IMR-90 (cell line): ENCODE data around the gene MSI1. TPM values are rescaled to one million over a fixed set of nuclear protein-coding genes. Genes with fewer than 3 reads are reported as not detected.

Source experiments
- ATAC-seq: fragments of 200-7000 bp; cut with Tn5 transposase; 2 replicates; pipeline ENCODE4 v1.9.1; 2020; ENCODE audit warnings: low read depth, mild to moderate bottlenecking, moderate library complexity
- BruUV-seq: library from RNA; stranded (reverse); fragments of 400-500 nt; replicated peaks from 2 replicates; lab custom pipeline; 2021; lab: Mats Ljungman, UMichigan
- CTCF ChIA-PET: fragments of 300-600 bp; formaldehyde crosslinking; extraction: SDS; loops from one replicate; lab custom pipeline; 2021; ENCODE audit warnings: antibody characterized with exemption; lab: Yijun Ruan, JAX
- POLR2A ChIA-PET: fragments of 300-600 bp; sonication (Branson Sonifier 250); formaldehyde crosslinking; loops from one replicate; lab custom pipeline; 2022; ENCODE audit warnings: antibody characterized with exemption; ENCODE audit not compliant: unreplicated experiment; lab: Charles Lee
- DNase-seq: peaks from one replicate; pipeline ENCODE4 v3.0.0; 2013
- H2AFZ ChIP-seq: replicated peaks from 2 replicates; pipeline ENCODE3; 2013; ENCODE audit warnings: low read length, mild to moderate bottlenecking; ENCODE audit not compliant: poor library complexity
- H2AK5ac ChIP-seq: 2 replicates; pipeline ENCODE4 v1.6.1; 2013; ENCODE audit warnings: low read depth, low read length, inconsistent platforms
- H2AK9ac ChIP-seq: replicated peaks from 2 replicates; pipeline ENCODE3; 2013; ENCODE audit warnings: mild to moderate bottlenecking, low read depth, low read length, moderate library complexity; ENCODE audit not compliant: poor library complexity
- H2BK120ac ChIP-seq: 2 replicates; pipeline ENCODE4 v1.6.1; 2013; ENCODE audit warnings: low read depth, low read length, inconsistent platforms
- H2BK15ac ChIP-seq: 3 replicates; pipeline ENCODE4 v1.6.1; 2013; ENCODE audit warnings: low read depth, low read length, inconsistent platforms
- H2BK20ac ChIP-seq: 2 replicates; pipeline ENCODE4 v1.6.1; 2013; ENCODE audit warnings: low read depth, mild to moderate bottlenecking, inconsistent platforms, low read length, moderate library complexity
- H2BK5ac ChIP-seq: 2 replicates; pipeline ENCODE4 v1.6.1; 2013; ENCODE audit warnings: mild to moderate bottlenecking, low read depth, low read length, inconsistent platforms; ENCODE audit not compliant: poor library complexity, severe bottlenecking
- H3K14ac ChIP-seq: replicated peaks from 2 replicates; pipeline ENCODE4 v1.6.1; 2013; ENCODE audit warnings: low read depth, low read length, inconsistent platforms
- H3K18ac ChIP-seq: 2 replicates; pipeline ENCODE4 v1.6.1; 2013; ENCODE audit warnings: low read depth, low read length, control low read depth
- H3K23ac ChIP-seq: 2 replicates; pipeline ENCODE4 v1.6.1; 2013; ENCODE audit warnings: low read depth, low read length, inconsistent platforms
- H3K27ac ChIP-seq: 2 replicates; pipeline ENCODE4 v1.5.1; 2013; ENCODE audit warnings: mild to moderate bottlenecking, control low read depth, low read length; ENCODE audit not compliant: insufficient read depth
- H3K27me3 ChIP-seq: 2 replicates; pipeline ENCODE4 v1.6.1; 2013; ENCODE audit warnings: low read length; ENCODE audit not compliant: control insufficient read depth, insufficient read depth
- H3K36me3 ChIP-seq: 2 replicates; pipeline ENCODE4 v1.6.1; 2013; ENCODE audit warnings: low read length, mixed read lengths; ENCODE audit not compliant: control insufficient read depth, insufficient read depth
- H3K4ac ChIP-seq: 2 replicates; pipeline ENCODE4 v1.6.1; 2013; ENCODE audit warnings: low read depth, low read length, inconsistent platforms
- H3K4me1 ChIP-seq: 2 replicates; pipeline ENCODE4 v1.6.1; 2013; ENCODE audit warnings: low read length, mixed read lengths; ENCODE audit not compliant: control insufficient read depth, insufficient read depth
- H3K4me2 ChIP-seq: 2 replicates; pipeline ENCODE4 v1.6.1; 2013; ENCODE audit warnings: low read depth, mild to moderate bottlenecking, control low read depth, low read length, moderate library complexity
- H3K4me3 ChIP-seq: 2 replicates; pipeline ENCODE4 v1.5.1; 2013; ENCODE audit warnings: low read depth, mild to moderate bottlenecking, control low read depth, low read length, moderate library complexity; ENCODE audit not compliant: insufficient read depth
- H3K56ac ChIP-seq: 2 replicates; pipeline ENCODE4 v1.6.1; 2013; ENCODE audit warnings: low read length, inconsistent platforms; ENCODE audit not compliant: insufficient read depth; ENCODE audit errors: extremely low read depth
- H3K79me1 ChIP-seq, 2 experiments: 2 replicates each; pipeline ENCODE4 v1.6.1; 2013; ENCODE audit warnings: low read length in 2 of 2, inconsistent platforms in 1 of 2, low read depth in 1 of 2
- H3K9ac ChIP-seq: 2 replicates; pipeline ENCODE4 v1.6.1; 2013; ENCODE audit warnings: low read depth, low read length, control low read depth
- H3K9me1 ChIP-seq: 2 replicates; pipeline ENCODE4 v1.6.1; 2013; ENCODE audit warnings: low read length, inconsistent platforms; ENCODE audit not compliant: insufficient read depth
- H3K9me3 ChIP-seq: 2 replicates; pipeline ENCODE4 v1.6.1; 2013; ENCODE audit warnings: low read length; ENCODE audit not compliant: control insufficient read depth, insufficient read depth
- H4K20me1 ChIP-seq: 2 replicates; pipeline ENCODE4 v1.6.1; 2013; ENCODE audit warnings: low read length, inconsistent platforms; ENCODE audit not compliant: insufficient read depth
- H4K5ac ChIP-seq: 2 replicates; pipeline ENCODE4 v1.6.1; 2013; ENCODE audit warnings: mild to moderate bottlenecking, low read depth, low read length, control low read depth
- H4K8ac ChIP-seq, 2 experiments: 2 replicates each; pipeline ENCODE4 v1.6.1; 2013; ENCODE audit warnings: low read depth in 2 of 2, low read length in 2 of 2, control low read depth in 1 of 2, inconsistent platforms in 1 of 2
- H4K91ac ChIP-seq: 2 replicates; pipeline ENCODE4 v1.6.1; 2013; ENCODE audit warnings: low read depth, low read length, inconsistent platforms; ENCODE audit not compliant: insufficient read depth
- CTCF ChIP-seq: conservative IDR thresholded peaks from 2 replicates; pipeline ENCODE4 v1.5.1; 2012; ENCODE audit warnings: mild to moderate bottlenecking, low read depth, low read length, improper control_type of control experiment
- NFE2L2 ChIP-seq: fragments of 150-350 bp; IDR thresholded peaks from 2 replicates; pipeline ENCODE4 v1.6.1; 2016; ENCODE audit warnings: low read depth, mild to moderate bottlenecking, low read length
- WGBS, 2 experiments: methylation state at CpG; one replicate each; pipeline versions ENCODE4 v1.1.5 to v1.1.7; 2013; ENCODE audit warnings: missing lambda C conversion rate in 2 of 2; ENCODE audit not compliant: insufficient read length in 1 of 2; ENCODE audit errors: extremely low coverage in 2 of 2; 5-methylcytosine and 5-hydroxymethylcytosine counted together
- dilution Hi-C: fragments of 300-500 bp; cut with HindIII; formaldehyde crosslinking; loops from one replicate; pipeline ENCODE4 v1.14.3; 2018; ENCODE audit warnings: low sequenced_read_pairs; ENCODE audit not compliant: unreplicated experiment
- in situ Hi-C: fragments of 300-500 bp; cut with MboI; formaldehyde crosslinking; loops from 3 replicates; pipeline ENCODE4 v1.14.3; 2019; ENCODE audit warnings: low sequenced_read_pairs, inconsistent platforms, mixed read lengths
- intact Hi-C: fragments of 100-400 bp; cut with micrococcal nuclease; formaldehyde crosslinking; loops from 2 replicates; pipeline ENCODE4 v1.10.0; 2022
- polyA plus RNA-seq, 3 experiments: library from polyadenylated mRNA; depleted of rRNA; stranded (reverse); fragments of >200 nt; gene quantifications; 2 replicates each; pipeline ENCODE4 v1.2.3, GENCODE V29; 2012; ENCODE audit warnings: low replicate concordance in 1 of 3
- total RNA-seq: library from RNA; depleted of rRNA; stranded (reverse); fragments of >200 nt; gene quantifications from 2 replicates; pipeline ENCODE4 v1.2.3, GENCODE V29; 2012

Gene MSI1
- total and polyA plus RNA-seq, 2 of the 4 experiments (the other 2 are of a cell fraction): not detected

DNA sequence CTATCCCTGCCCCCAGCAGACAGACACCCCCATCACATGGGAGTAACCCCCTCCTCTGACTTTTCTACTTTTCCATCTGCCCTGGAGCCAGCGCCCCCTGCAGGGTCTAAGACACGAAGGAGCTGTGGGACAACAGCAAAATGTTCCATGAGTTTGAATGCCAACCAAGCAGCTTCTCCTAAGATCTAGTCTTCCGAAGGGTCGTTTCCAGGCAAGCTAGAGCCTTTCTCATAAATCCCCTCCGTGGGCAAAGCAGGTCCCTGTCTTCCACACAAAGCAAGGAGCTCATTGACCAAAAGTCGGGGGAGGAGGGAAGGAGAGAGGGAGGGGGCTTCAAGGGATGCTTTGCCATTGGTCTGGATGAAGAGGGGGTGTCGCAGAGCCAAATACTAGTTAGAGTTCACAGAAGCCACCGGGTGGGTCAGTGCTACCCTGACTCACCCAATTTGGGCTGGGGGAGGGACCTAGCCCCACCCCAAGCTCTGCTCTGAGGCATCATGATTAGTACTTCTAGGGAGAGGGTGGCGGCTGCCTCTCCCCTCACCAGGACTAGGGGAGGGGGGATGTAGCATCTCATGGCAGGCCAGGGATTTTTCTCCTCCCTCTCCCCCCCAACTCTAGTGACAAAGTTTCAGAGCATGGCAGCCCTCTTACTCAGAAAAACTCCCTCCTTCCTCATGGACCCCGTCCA is 1.6 kb downstream of the MSI1 start:
- ChIA-PET POLR2A (interaction anchor here (0.6 kb wide), 1 partner anchor 139 kb away, joined by 3 read pairs; no protein-coding TSS in a partner anchor), CTCF (interaction anchor here (0.7 kb wide), 1 partner anchor 10 kb away, joined by 3 read pairs; no protein-coding TSS in a partner anchor)
- H3K9ac ChIP-seq: no peak overlapping the region
- no peak overlapping the region for H2BK120ac ChIP-seq
- H2AK5ac ChIP-seq: no peak overlapping the region
- no peak overlapping the region for H3K56ac ChIP-seq
- no peak overlapping the region for H4K5ac ChIP-seq
- H3K14ac ChIP-seq: no peak overlapping the region
- dilution Hi-C loops (no loop called here), intact Hi-C loops (no loop called here), in situ Hi-C loops (no loop called here)
- H3K79me1 ChIP-seq: no peaks in the 10 kb centered on the region
- 0% methylated on average over 2 of the region's 10 CpGs; no CpG with 5 or more reads in 1 of the 2 experiments for WGBS, 2 experiments
- no peaks in the 10 kb centered on the region for H4K20me1 ChIP-seq
- no peaks in the 10 kb centered on the region for H3K9me3 ChIP-seq
- no peaks in the 10 kb centered on the region for H3K9me1 ChIP-seq
- H2BK20ac ChIP-seq: no peak overlapping the region
- H3K18ac ChIP-seq: no peak overlapping the region
- H2BK5ac ChIP-seq: no peak overlapping the region
- H3K36me3 ChIP-seq: no peaks in the 10 kb centered on the region
- H3K4me1 ChIP-seq: no peaks in the 10 kb centered on the region
- ATAC-seq (no peak), DNase-seq (no peak)
- no peak overlapping the region for H3K4me3 ChIP-seq
- H2AFZ ChIP-seq: no peak overlapping the region
- BruUV-seq: no TSS peak
- H3K4ac ChIP-seq: no peak overlapping the region
- no peak overlapping the region for H3K27ac ChIP-seq
- TF ChIP-seq NFE2L2 (no peak), CTCF (peak; percentile 28; the same call in 1 of the 2 replicates)
- no peak overlapping the region for H4K91ac ChIP-seq
- H4K8ac ChIP-seq: no peak overlapping the region
- H3K4me2 ChIP-seq: no peak overlapping the region; the same call in 1 of the 2 replicates
- H2AK9ac ChIP-seq: no peak overlapping the region
- H2BK15ac ChIP-seq: no peak overlapping the region
- peaks cover 88% of the 10 kb centered on the region for H3K27me3 ChIP-seq
- no peak overlapping the region for H3K23ac ChIP-seq
